Measurements from ENCODE around the gene WDFY3. TPM values are rescaled to one million over a fixed set of nuclear protein-coding genes. Genes with fewer than 3 reads are reported as not detected.

WDFY3 gene
- total RNA-seq, 1 donor from 2014 or later, result 0.04 TPM

DNA sequence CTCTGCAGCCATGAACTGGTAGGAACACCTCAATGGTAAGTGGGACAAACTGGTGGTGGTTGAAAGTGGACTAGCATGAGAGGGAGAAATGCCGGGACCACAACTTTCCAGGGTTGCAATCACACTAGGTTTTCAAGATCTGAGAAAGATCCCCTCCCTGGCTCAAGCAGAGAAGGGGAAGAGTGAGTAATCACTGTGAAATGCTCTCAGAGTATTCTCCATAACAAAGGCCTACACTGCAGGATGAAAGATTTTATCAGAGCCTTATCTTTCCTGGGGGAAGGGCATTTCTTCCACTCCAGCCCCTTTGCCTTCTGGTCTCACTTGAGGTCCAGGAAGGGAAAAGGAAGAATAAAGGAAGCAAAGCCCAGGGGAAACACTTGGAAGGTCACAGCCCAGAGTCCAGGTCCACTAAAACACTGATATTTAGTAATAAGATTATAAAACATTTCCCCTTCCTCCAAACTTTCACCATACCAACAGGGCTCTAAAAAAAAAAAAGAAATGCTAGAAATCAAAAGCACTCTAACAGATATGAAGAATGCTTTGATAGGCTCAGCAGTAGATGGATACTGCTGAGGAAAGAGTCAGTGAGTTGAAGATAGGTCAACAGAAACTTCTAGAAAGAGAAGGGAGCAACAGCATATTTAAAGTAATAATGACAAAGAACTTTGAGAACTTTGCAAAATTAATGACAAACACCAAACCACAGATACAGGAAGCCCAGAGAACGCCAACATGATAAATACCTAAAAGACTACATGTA, 95.9 kb downstream of the WDFY3 start:
- Mint-ChIP-seq H3K27ac (no peak overlapping the region), H3K4me1 (no peaks in the 10 kb centered on the region), H3K4me3 (no peak overlapping the region), H3K9me3 (no peaks in the 10 kb centered on the region), H3K36me3 (ENCODE audit: low read depth) (no peaks in the 10 kb centered on the region), H3K27me3 (no peaks in the 10 kb centered on the region)
- ChIA-PET CTCF (no interaction called here), POLR2A (no interaction called here)
- intact Hi-C loops (cut with micrococcal nuclease), result no loop called here
- ATAC-seq (ENCODE audit: low read depth) (no peak), DNase-seq (no peak)
- TF ChIP-seq, protein P1, sequence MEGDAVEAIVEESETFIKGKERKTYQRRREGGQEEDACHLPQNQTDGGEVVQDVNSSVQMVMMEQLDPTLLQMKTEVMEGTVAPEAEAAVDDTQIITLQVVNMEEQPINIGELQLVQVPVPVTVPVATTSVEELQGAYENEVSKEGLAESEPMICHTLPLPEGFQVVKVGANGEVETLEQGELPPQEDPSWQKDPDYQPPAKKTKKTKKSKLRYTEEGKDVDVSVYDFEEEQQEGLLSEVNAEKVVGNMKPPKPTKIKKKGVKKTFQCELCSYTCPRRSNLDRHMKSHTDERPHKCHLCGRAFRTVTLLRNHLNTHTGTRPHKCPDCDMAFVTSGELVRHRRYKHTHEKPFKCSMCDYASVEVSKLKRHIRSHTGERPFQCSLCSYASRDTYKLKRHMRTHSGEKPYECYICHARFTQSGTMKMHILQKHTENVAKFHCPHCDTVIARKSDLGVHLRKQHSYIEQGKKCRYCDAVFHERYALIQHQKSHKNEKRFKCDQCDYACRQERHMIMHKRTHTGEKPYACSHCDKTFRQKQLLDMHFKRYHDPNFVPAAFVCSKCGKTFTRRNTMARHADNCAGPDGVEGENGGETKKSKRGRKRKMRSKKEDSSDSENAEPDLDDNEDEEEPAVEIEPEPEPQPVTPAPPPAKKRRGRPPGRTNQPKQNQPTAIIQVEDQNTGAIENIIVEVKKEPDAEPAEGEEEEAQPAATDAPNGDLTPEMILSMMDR (IDR thresholded peaks at IDR 0.05), result no peak

DNA sequence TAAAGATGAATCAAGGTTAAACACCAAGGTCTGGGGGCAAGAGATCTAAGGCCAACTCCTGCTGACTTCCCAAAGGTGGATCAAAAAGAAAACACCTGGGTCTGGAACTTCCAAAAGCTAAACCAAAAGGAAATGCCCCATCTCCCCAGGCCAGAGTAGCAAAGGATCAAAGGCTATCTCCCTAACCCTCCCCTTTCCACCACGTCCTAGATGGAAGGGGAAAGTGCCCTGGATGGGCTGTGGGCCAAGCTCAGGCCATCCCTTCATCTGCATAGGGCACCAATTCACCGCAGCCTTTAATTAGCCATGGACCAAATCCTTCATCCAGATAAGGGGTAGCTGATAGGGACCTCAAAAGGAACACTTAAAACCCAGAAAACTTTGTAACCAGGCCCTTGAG, 100.2 kb downstream of the WDFY3 start:
- ChIA-PET CTCF (no interaction called here), POLR2A (no interaction called here)
- DNase-seq, result no peak
- intact Hi-C loops (cut with micrococcal nuclease), result no loop called here
- ATAC-seq (ENCODE audit: low read depth), result no peak
- H3K27me3 Mint-ChIP-seq, result no peaks in the 10 kb centered on the region
- H3K9me3 Mint-ChIP-seq, result no peaks in the 10 kb centered on the region
- no peaks in the 10 kb centered on the region for H3K36me3 Mint-ChIP-seq (ENCODE audit: low read depth)
- no peaks in the 10 kb centered on the region for H3K4me1 Mint-ChIP-seq
- TF ChIP-seq, protein P1 (IDR thresholded peaks at IDR 0.05), result no peak
- no peak overlapping the region for H3K27ac Mint-ChIP-seq
- H3K4me3 Mint-ChIP-seq, result no peak overlapping the region

DNA sequence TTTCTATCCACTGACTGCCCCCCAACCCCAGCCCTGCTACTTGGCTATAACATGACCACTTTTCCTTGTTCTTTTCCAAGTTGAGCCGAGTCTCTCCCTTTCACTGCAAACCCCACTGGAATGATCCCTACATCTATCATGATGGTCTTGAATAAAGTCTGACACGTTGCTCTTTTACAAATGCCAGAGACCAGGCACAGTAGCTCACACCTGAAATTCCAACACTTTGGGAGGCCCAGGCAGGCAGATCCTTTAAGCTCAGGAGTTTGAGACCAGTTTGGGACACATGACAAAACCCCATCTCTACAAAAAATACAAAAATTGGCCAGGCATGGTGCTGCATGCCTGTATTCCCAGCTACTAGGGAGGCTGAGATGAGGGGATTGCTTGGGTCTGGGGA, 100.9 kb downstream of the WDFY3 start:
- Mint-ChIP-seq H3K9me3 (no peaks in the 10 kb centered on the region), H3K36me3 (ENCODE audit: low read depth) (no peaks in the 10 kb centered on the region), H3K27me3 (no peaks in the 10 kb centered on the region), H3K27ac (no peak overlapping the region), H3K4me1 (no peaks in the 10 kb centered on the region), H3K4me3 (no peak overlapping the region)
- CTCF ChIA-PET, result no interaction called here
- intact Hi-C loops (cut with micrococcal nuclease), result no loop called here
- TF ChIP-seq, protein P1 (IDR thresholded peaks at IDR 0.05), result no peak
- DNase-seq (no peak), ATAC-seq (ENCODE audit: low read depth) (no peak)
- POLR2A ChIA-PET, result no interaction called here

DNA sequence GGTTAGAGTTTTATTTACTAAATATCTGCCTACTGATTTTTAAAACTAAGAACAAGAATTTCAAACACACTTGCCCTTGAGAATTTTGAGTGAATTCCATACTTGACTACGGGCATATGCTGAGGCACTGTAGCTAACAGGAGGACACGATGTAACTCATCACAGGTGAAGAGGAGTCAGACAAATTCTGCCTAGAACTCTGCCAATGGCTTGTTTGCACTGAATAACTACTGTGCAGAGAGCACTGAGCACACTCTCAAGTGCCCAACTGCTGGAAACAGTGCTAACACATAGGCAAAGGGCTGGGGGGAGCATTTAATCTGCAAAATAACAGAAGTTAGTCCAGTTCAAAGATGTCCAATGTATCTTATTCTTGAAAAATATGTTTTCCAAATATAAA, 104.4 kb downstream of the WDFY3 start:
- H3K4me3 Mint-ChIP-seq, result no peak overlapping the region

DNA sequence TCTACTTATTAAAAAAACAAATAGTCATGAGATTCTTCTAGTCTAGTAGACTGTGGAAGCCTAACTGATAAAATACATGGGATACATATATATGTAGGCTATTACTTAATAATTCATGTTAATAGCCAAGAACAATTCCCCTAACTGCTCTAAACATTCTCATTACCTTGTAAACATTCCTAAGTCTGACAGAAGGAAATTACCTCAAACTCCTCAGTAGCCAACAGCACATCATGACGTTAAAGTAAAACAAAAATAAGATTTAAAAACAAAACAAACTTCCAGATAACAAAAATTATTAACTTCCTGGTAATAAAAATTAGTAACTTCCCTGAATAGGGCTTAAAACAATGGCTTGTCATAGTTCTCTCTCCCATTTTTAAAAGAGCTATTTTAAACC, 109.2 kb downstream of the WDFY3 start:
- Mint-ChIP-seq H3K27ac (no peak overlapping the region), H3K36me3 (ENCODE audit: low read depth) (no peaks in the 10 kb centered on the region), H3K4me3 (no peak overlapping the region), H3K4me1 (no peaks in the 10 kb centered on the region), H3K27me3 (peaks cover 2% of the 10 kb centered on the region), H3K9me3 (no peaks in the 10 kb centered on the region)
- POLR2A ChIA-PET, result no interaction called here
- CTCF ChIA-PET, result no interaction called here
- TF ChIP-seq, protein P1 (IDR thresholded peaks at IDR 0.05), result no peak
- DNase-seq (no peak), ATAC-seq (ENCODE audit: low read depth) (no peak)
- intact Hi-C loops (cut with micrococcal nuclease), result no loop called here

More for the DNA sequence above, 104.4 kb downstream of the WDFY3 start:
- no peaks in the 10 kb centered on the region for H3K9me3 Mint-ChIP-seq
- ChIA-PET POLR2A (no interaction called here), CTCF (no interaction called here)
- TF ChIP-seq, protein P1 (IDR thresholded peaks at IDR 0.05), result no peak
- H3K27ac Mint-ChIP-seq, result no peak overlapping the region
- DNase-seq (no peak), ATAC-seq (ENCODE audit: low read depth) (no peak)
- no peaks in the 10 kb centered on the region for H3K36me3 Mint-ChIP-seq (ENCODE audit: low read depth)
- H3K4me1 Mint-ChIP-seq, result no peaks in the 10 kb centered on the region
- peaks cover 2% of the 10 kb centered on the region for H3K27me3 Mint-ChIP-seq
- intact Hi-C loops (cut with micrococcal nuclease), result no loop called here
